Testis (tissue), 2 donors: ENCODE data around the gene DUSP28.

Source experiments
- CTCF ChIP-seq, 3 experiments: fragments of 450-650 bp in 2 of 3; fragments of 200-600 bp in 1 of 3; sonication (generic) in 1 of 3; IDR thresholded peaks; one replicate each; pipeline ENCODE4 v1.5.1; 2016 to 2019; ENCODE audit warnings: antibody characterized with exemption in 3 of 3, mild to moderate bottlenecking in 2 of 3, moderate library complexity in 1 of 3
- POLR2A ChIP-seq: fragments of 450-650 bp; IDR thresholded peaks from one replicate; pipeline ENCODE4 v1.6.1; 2017; ENCODE audit warnings: antibody characterized with exemption, mild to moderate bottlenecking, moderate library complexity

- TF ChIP-seq CTCF (IDR thresholded peaks at IDR 0.05) (peak in 1 of 3 experiments; percentile 18), POLR2A (no peak)
These were observed 26.2 kb downstream of the DUSP28 start, which contains the start of gene CAPN10 for GRCh38 chr2:240586198-240586918.
